Measurements from ENCODE around the gene FMC1.
A peak's percentile ranks its signal among the peaks of the same experiment; 100 is the strongest.
"Not testable (repeated sequence)": the region's sequence is repeated elsewhere in the genome, so short reads cannot be mapped to it uniquely, and the experiment has no call there.

Gene FMC1, protein sequence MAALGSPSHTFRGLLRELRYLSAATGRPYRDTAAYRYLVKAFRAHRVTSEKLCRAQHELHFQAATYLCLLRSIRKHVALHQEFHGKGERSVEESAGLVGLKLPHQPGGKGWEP

GRCh38 chr7:139341058-139341775 is at the start of gene FMC1:
Gene FMC1, plus strand, starts transcription at chr7:139341337. Its CDS starts 48 bp downstream, at chr7:139341385.
- peak; percentile 78 for DNase-seq

DNA sequence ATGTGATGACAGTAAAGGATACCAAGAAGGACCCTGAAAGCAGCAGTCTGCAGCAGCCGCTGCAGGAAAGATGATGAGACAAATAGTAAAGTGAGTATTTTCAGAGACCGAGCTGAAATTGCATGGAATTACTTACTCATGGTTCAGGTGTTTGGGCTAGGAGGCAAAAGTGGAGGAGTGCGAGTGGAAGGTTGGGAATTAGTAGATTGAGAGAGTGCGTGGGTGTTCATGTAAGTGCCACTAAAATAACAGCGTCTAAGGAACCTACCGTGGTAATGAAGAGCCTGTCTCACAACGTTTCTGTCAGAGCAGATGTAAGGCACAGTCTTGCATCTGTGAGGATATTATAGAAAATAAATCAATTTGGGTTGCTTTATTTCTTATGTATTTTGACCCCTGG is 48.3 kb upstream of the FMC1 start:
- no peak for DNase-seq

GRCh38 chr7:139293534-139293933 is 47.6 kb upstream of the FMC1 start:
- no peak for DNase-seq

DNA sequence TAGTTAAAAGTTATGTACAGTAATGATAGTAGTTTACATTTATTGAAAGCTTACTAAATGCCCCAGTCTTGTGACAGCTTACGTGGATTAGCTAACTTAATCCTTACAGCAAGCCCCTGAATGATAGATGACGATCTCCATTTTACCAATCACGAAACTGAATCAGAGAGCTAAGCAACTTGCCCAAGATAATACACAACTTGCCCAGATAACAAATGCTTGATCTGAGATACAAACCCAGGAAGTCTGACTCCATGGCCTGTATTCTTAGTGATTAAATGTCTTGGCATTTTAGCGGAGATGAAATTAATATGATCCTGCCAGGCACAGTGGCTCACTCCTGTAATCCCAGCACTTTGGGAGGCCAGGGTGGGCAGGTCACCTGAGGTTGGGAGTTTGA is 46.9 kb upstream of the FMC1 start:
- no peak for DNase-seq

DNA sequence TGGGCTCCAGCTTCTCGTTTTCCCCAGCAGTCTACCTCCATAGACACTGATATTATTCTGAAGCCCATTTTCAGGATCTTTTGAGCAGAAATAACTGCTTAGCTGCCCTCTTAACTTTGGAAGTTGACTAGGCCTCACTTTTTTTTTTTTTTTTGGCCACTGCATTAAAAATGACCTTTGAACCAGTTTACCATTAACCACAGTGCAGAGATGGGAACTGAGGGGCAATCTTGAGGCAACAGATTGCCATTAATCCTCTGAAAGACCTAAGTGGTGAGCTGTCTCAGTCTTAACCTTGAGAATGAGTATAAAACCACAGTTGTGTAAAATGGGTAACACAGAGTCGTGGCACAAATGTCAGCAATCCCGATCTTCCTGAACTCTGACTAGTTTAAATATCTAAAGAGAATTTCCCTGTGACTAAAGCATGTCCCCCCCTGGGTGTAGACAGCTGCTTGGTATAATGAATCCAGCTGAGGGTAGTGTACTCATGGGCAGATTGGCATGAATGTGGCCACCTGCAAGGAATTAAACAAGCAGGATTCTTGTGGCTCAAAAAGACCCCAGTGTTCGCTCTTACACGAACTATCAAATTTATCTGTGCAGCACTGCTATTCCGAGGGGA is 46.1 kb upstream of the FMC1 start:
- no peak for DNase-seq

DNA sequence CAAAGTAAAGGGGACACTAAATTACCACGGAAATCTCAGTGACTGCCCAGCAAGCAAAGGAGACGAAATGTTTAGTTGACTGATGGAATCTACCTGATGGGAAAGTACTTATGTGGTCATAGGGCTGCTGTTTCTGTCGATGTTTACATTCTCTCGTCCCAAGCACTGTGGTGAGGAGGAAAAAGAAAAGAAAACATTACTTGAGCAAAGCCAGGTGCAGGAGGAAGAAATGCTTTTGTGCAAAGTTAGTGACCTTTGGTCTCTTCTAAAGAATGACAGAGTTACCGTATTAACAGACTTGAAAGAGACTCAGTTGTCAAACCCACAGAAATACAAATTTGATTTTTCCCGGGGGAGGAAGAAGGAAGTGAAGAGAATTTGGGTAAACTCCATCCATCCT is 43.3 kb upstream of the FMC1 start:
- no peak for DNase-seq

- no peak for DNase-seq
Measured at GRCh38 chr7:139299296-139299695, 41.8 kb upstream of the FMC1 start.

DNA sequence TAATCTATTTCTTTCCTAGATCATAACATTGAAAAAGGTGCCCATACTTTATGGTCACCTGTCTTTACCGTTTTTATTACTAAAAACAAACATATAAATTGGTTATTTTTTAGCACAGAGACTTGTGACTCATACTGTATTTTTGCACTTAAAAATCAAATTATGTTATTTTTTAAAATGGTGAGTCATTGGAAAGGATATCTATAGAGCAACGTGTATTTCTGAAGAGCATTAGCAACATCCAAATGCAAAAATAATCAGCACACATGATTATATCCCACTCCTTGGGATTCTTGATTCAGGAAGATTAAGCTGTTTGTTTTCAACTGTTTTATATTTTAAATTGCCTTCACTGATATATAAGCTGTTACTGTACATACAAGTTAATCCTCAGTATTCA is 40.7 kb upstream of the FMC1 start:
- no peak for DNase-seq

GRCh38 chr7:139304517-139304916 is 36.6 kb upstream of the FMC1 start:
- no peak for DNase-seq

DNA sequence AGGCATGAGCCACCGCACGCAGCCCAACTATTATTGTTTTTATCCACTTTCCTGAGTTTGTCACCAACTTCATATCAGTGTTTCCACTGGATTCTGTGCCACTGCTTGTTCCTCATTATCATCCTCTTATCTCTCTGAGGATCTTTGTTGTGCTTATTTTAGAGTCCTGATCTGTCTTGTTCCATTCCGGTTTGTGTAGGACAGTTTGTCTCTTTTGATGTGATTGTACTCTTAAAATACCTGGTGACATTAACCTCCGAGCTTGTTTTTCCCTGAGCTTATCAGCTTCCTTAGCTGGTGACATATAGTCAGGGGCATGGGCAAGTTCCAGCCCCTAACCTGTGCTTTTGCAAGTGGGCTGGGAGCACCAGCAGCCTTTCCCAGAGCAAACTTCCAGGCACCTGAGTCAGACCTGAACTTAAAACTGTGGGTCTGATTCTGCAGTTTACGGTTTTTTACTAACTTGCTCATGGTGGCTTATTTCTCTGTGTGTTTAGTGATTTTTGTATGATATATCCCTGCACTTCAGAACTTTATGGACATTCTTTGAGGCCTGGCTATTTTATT is 23.1 kb upstream of the FMC1 start:
- DNase-seq, result no peak

GRCh38 chr7:139321071-139321745 is 19.9 kb upstream of the FMC1 start:
- DNase-seq, result no peak

DNA sequence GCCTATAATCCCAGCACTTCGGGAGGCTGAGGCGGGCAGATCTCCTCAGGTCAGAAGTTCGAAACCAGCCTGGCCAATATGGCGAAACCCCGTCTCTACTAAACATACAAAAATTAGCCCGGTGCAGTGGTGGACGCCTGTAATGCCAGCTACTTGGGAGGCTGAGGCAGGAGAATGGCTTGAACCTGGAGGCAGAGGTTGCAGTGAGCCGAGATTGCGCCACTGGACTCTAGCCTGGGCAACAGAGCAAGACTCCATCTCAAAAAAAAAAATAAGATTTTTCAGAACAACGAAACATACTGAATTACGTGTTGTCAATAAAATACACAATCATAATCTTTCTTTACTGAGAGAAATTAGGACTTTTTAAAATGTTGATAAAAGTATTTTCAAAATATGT is 16.4 kb upstream of the FMC1 start:
- DNase-seq, result not testable (repeated sequence)

DNA sequence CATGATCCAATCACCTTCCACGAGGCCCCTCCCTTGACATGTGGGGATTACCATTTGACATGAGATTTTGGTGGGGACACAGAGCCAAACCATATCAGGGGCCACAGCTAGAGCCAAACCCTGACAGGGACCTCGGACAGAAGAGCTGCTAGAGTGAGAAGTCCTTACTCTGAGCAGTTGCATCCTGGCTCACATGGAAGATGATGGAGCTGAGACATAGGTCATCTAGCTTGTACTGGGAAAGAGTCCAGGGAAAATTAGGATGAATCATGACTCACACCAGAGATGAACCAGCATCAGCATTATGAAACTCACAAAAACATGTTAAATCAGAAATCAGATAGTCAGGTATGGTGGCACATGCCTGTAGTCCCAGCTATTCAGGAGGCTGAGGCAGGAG is 12.8 kb upstream of the FMC1 start:
- peak; percentile 70 for DNase-seq

- DNase-seq, result no peak
Measured at GRCh38 chr7:139329119-139329518, 12.0 kb upstream of the FMC1 start.

DNA sequence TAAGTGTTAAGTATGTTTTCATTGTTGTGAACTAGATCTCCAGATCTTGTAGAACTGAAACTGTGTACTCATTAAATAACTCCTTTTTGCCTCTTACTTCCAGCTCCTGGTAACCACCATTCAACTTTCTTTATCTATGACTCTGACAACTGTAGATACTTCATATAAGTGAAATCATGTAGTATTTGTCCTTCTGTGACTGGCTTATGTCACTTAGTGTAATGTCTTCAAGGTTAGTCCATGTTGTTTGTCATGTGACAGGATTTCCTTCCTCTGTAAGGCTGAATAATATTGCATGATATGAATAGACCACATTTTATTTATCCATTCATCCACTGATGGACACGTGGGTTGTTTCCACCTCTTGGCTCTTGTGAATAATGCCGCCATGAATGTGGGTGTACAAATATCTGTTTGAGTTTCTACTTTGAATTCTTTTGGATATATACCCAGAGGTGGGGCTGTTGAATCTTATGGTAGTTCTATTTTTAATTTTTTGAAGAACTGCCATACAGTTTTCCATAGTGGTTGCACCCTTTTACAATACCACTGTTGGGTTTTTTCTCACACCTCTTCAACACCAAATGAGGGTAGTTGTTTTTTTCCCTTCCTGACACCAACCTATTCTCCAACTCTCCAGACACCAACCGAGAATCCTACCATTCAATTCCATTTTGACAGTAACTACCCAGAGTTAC is 10.7 kb upstream of the FMC1 start:
- no peak for DNase-seq

DNA sequence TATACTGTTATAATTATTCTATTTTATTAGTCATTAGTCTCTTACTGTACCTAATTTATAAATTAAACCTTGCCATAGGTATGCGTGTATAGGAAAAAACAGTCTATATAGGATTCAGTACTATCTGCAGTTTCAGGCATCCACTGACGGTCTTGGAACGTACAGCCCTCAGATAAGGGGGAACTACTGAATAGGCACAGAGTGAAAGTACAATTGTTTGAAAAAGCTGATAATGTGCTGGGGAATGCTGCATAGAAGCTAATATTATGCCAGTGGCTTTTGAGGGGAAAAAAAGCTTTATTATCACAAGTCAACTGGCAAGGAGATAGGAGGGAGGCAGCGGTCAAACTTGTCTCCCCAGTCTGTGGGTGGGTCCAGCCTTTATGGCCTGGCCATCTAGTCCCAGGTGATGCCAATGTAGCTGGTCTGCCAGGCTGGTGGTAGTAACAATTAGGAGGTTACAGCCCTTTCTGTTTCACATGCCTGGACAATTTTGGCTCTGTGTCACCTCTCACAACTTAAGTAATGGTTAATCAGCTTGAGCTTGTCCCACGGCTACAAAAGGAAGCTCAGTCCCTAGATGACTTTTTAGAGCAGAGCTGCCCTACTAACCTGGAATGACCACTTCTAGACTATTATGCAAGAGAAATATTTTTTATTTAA is 8.3 kb upstream of the FMC1 start:
- no peak for DNase-seq

GRCh38 chr7:139333443-139333842 is 7.7 kb upstream of the FMC1 start:
- not testable (repeated sequence) for DNase-seq

- no peak for DNase-seq
Measured at GRCh38 chr7:139334399-139335150, 6.6 kb upstream of the FMC1 start.

DNA sequence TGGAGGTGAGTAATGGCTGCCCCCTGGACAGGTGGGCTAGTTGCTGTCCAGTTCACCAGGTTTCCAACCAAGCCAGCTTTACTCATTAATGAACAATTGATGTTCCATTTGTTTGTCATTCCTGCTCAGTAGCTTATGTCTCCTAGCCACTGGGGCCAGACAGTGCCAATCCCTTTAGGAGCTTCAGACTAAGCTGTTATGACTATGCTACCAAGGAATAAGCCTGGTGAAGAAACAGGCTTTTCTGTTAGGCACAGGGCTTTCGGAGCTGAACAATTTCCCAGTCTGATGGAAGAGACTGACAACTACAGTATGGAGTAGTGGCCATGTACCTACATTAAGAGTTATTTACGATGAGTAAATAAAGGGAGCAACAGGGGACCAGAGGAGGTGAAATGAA is 2.1 kb upstream of the FMC1 start:
- no peak for DNase-seq

DNA sequence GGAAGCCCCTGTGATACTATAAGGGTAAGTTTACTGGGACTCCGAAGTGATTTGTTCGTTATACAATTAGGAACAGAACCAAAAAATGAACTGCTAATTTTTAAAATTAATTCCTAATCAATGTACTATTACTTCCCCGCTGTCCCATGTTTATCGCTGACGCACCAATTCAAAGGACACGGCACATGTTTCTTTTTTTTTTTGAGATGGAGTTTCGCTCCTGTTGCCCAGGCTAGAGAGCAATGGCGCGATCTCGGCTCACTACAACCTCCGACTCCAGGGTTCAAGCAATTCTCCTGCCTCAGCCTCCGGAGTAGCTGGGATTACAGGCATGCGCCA is 1.5 kb upstream of the FMC1 start:
- no peak for DNase-seq

GRCh38 chr7:139340037-139340807 is 915 bp upstream of the FMC1 start:
- DNase-seq, result peak; percentile 99
